ENCODE data around the gene ACSBG1. TPM values are rescaled to one million over a fixed set of nuclear protein-coding genes. Genes with fewer than 3 reads are reported as not detected.

ACSBG1 gene
- polyA plus RNA-seq, 1 experiment = not detected

- DNase-seq (ENCODE audit: low read depth, low spot score) = no peak
- no peak overlapping the region for H3K27ac ChIP-seq (ENCODE audit: low read depth, low read length)
- TF ChIP-seq CTCF (IDR thresholded peaks at IDR 0.05; ENCODE audit: low read depth, low read length) = no peak
- CTCF ChIA-PET = interaction anchor here (1.0 to 3.4 kb wide), 5 partner anchors 10 to 63 kb away, joined by 3 to 59 read pairs (median 3); no protein-coding TSS in a partner anchor
- peaks cover 6% of the 10 kb centered on the region for H3K27me3 ChIP-seq (ENCODE audit: control insufficient read depth, insufficient read depth, low read length)
- POLR2A ChIA-PET = no interaction called here
- H3K9me3 ChIP-seq (ENCODE audit: control insufficient read depth, insufficient read depth, low read length) = no peaks in the 10 kb centered on the region; the same call in 1 of the 2 replicates
- H3K4me3 ChIP-seq (ENCODE audit: low read depth, low read length) = no peak overlapping the region
Measured at GRCh38 chr15:78178064-78178463, 56.3 kb downstream of the ACSBG1 start.

DNA sequence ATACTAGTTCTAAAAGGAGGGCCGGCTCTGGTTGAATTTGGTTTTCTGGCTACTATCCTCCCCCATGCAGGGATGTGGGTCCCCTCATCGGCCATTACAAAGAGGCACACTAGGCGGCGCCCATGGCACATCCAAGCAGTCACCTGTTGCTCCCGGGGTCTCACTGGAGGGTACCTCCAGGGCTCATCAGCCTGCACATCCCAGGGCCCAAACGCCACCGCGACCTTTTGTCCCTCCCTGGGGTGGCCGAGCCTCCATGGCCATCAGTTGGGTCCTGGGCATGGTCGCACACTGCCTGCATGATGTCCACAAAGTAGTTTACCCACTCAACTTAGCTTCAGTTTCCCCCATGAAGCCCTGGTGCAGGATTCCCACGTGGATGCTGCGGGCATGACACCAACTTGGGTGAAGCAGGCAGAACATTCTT is 56.9 kb downstream of the ACSBG1 start:
- POLR2A ChIA-PET = no interaction called here
- Histone ChIP-seq H3K27me3 (ENCODE audit: control insufficient read depth, insufficient read depth, low read length) (peaks cover 4% of the 10 kb centered on the region), H3K4me3 (ENCODE audit: low read depth, low read length) (no peak overlapping the region), H3K9me3 (ENCODE audit: control insufficient read depth, insufficient read depth, low read length) (no peaks in the 10 kb centered on the region; the same call in 1 of the 2 replicates), H3K27ac (ENCODE audit: low read depth, low read length) (no peak overlapping the region)
- CTCF ChIA-PET = interaction anchor here (0.5 to 3.4 kb wide), 11 partner anchors 8 to 257 kb away, joined by 3 to 59 read pairs (median 3); no protein-coding TSS in a partner anchor
- TF ChIP-seq CTCF (IDR thresholded peaks at IDR 0.05; ENCODE audit: low read depth, low read length) = peak; percentile 63
- no peak for DNase-seq (ENCODE audit: low read depth, low spot score)

DNA sequence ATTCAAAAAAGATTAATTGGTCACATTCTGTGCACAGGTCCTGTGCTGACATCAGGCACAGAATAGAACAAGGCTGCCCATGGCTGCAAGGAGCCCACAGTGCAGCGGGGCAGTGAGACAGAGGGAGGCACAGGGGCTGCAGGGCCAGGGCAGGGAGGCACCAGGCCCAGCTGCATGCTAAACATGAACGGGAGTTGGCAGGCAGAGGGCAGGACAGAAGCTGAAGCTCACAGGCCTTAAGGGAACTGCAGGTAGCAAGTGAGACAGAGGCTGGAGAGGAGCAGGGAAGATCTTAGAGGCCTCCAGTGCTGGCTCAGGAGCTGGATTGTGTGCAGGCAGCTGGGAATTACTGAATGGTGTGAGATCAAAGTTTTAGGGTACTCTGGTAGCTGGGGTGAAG is 59.0 kb downstream of the ACSBG1 start:
- POLR2A ChIA-PET = no interaction called here
- no peak for DNase-seq (ENCODE audit: low read depth, low spot score)
- Histone ChIP-seq H3K4me3 (ENCODE audit: low read depth, low read length) (no peak overlapping the region), H3K27me3 (ENCODE audit: control insufficient read depth, insufficient read depth, low read length) (peaks cover 4% of the 10 kb centered on the region), H3K27ac (ENCODE audit: low read depth, low read length) (no peak overlapping the region), H3K9me3 (ENCODE audit: control insufficient read depth, insufficient read depth, low read length) (peaks cover 3% of the 10 kb centered on the region; the same call in 1 of the 2 replicates)
- no peak for TF ChIP-seq CTCF (IDR thresholded peaks at IDR 0.05; ENCODE audit: low read depth, low read length)
- CTCF ChIA-PET = interaction anchor here (3.4 kb wide), 1 partner anchor 65 kb away, joined by 59 read pairs; no protein-coding TSS in a partner anchor

DNA sequence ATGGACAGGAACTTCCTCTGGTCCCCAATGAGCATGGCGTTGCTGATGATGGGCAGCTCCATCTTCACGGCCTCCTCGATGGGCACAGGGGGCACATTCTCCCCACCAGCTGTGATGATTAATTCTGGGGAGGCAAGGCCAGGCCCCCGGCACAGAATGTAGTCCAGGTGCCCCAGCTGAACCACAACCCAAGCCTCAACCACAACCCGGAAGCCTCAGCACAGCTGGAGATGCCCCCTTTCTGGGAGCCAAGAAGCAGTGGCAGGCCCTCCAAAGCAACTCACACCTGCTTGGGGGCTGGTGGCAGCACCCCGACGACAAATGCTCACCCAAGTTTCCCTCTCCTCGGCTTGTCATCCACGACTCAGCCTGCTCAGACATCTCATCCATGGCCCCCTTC is 60.0 kb downstream of the ACSBG1 start:
- no peak overlapping the region for H3K27ac ChIP-seq (ENCODE audit: low read depth, low read length)
- DNase-seq (ENCODE audit: low read depth, low spot score) = no peak
- POLR2A ChIA-PET = no interaction called here
- H3K9me3 ChIP-seq (ENCODE audit: control insufficient read depth, insufficient read depth, low read length) = peaks cover 3% of the 10 kb centered on the region; the same call in 1 of the 2 replicates
- peaks cover 4% of the 10 kb centered on the region for H3K27me3 ChIP-seq (ENCODE audit: control insufficient read depth, insufficient read depth, low read length)
- TF ChIP-seq CTCF (IDR thresholded peaks at IDR 0.05; ENCODE audit: low read depth, low read length) = no peak
- CTCF ChIA-PET = interaction anchor here (0.6 kb wide), 1 partner anchor 171 kb away, joined by 4 read pairs; no protein-coding TSS in a partner anchor
- no peak overlapping the region for H3K4me3 ChIP-seq (ENCODE audit: low read depth, low read length)

DNA sequence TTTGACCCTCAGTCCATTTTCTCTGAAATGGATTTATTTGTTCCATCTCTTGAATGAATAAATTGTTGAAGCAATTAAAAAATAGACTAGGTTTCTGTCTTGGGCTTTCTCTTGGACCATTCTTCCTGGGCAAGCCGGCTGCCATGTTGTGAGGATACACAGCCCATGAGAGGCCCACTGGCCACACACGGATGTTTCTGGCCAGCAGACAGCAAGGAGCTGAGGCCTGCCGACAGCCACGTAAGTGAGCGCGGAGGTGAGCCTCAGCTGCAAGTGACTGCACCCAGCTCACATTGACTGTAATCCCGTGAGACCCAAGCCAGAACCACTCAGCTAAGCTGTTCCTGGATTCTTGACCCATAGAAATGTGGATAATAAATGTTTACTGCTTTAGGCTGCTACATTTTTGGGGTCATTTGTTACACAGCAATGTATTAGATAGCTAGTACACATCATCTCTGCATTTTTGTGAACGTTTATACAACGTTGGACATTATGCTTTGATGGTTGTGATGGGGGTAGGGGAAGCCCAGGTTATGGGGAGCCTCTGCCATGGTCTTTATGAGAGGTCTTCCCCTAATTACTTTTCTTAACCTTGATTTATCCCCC is 62.4 kb downstream of the ACSBG1 start:
- CTCF ChIA-PET = interaction anchor here (0.9 kb wide), 1 partner anchor 63 kb away, joined by 3 read pairs; no protein-coding TSS in a partner anchor
- H3K4me3 ChIP-seq (ENCODE audit: low read depth, low read length) = no peak overlapping the region
- TF ChIP-seq CTCF (IDR thresholded peaks at IDR 0.05; ENCODE audit: low read depth, low read length) = no peak
- POLR2A ChIA-PET = no interaction called here
- no peak for DNase-seq (ENCODE audit: low read depth, low spot score)
- no peaks in the 10 kb centered on the region for H3K27me3 ChIP-seq (ENCODE audit: control insufficient read depth, insufficient read depth, low read length)
- no peak overlapping the region for H3K27ac ChIP-seq (ENCODE audit: low read depth, low read length)
- peaks cover 3% of the 10 kb centered on the region; the same call in 1 of the 2 replicates for H3K9me3 ChIP-seq (ENCODE audit: control insufficient read depth, insufficient read depth, low read length)
